Measurements from ENCODE around the gene PMEL. TPM values are rescaled to one million over a fixed set of nuclear protein-coding genes. Genes with fewer than 3 reads are reported as not detected.

Gene PMEL
- total RNA-seq, 2 experiments from 2014 or later: not detected

- no peak for TF ChIP-seq CTCF (IDR thresholded peaks at IDR 0.05)
- peaks cover 12% of the 10 kb centered on the region for H3K36me3 ChIP-seq (ENCODE audit: insufficient read depth, low read length)
- intact Hi-C loops (cut with DNase I, micrococcal nuclease): loop anchor here in 1 of 2 experiments (1.0 kb wide), 1 partner anchor 44 kb away; no protein-coding TSS in a partner anchor
- Mint-ChIP-seq H3K4me1 (ENCODE audit: low read depth) (peaks cover 17% of the 10 kb centered on the region), H3K4me3 (no peak overlapping the region), H3K27ac (no peak overlapping the region), H3K9me3 (no peaks in the 10 kb centered on the region), H3K36me3 (ENCODE audit: low read depth) (peaks cover 9% of the 10 kb centered on the region), H3K27me3 (no peaks in the 10 kb centered on the region)
- peak overlapping the region; percentile 68 for H3K4me3 ChIP-seq (ENCODE audit: low read length)
- peaks cover 27% of the 10 kb centered on the region for H3K4me1 ChIP-seq (ENCODE audit: insufficient read depth, low read length)
- ChIA-PET CTCF (interaction anchor here (0.9 to 2.9 kb wide), 6 partner anchors 23 to 664 kb away, joined by 3 to 18 read pairs (median 5); partner anchors contain the start of genes PYM1 and SUOX), POLR2A (interaction anchor here (0.7 to 2.9 kb wide), 52 partner anchors 8 to 1693 kb away, joined by 3 to 80 read pairs (median 6); partner anchors contain the start of genes BLOC1S1, CBX5, CNPY2 and DGKA)
- ATAC-seq (ENCODE audit: poor library complexity) (no peak), DNase-seq (no peak)
- H3K27me3 ChIP-seq (ENCODE audit: control insufficient read depth in 1 of 2, insufficient read depth in 2 of 2, low read length in 2 of 2): no peaks in the 10 kb centered on the region
- peak overlapping the region; percentile 67 to 82 for H3K27ac ChIP-seq (ENCODE audit: low read depth in 1 of 2, low read length in 2 of 2)
- no peaks in the 10 kb centered on the region for H3K9me3 ChIP-seq (ENCODE audit: control insufficient read depth in 1 of 2, insufficient read depth in 1 of 2, low read length in 2 of 2)
These were observed 7.2 kb upstream of the PMEL start for GRCh38 chr12:55972911-55973598.

GRCh38 chr12:55972456-55972855, 6.6 kb upstream of the PMEL start:
- CTCF ChIA-PET: interaction anchor here (1.7 to 2.9 kb wide), 3 partner anchors 24 to 46 kb away, joined by 5 to 18 read pairs (median 6); partner anchors contain the start of gene SUOX
- intact Hi-C loops (cut with DNase I, micrococcal nuclease): no loop called here
- no peaks in the 10 kb centered on the region for H3K9me3 Mint-ChIP-seq

GRCh38 chr12:55972042-55972441, 6.2 kb upstream of the PMEL start:
- Mint-ChIP-seq H3K4me3 (peak overlapping the region; percentile 76), H3K36me3 (ENCODE audit: low read depth) (peaks cover 4% of the 10 kb centered on the region), H3K4me1 (ENCODE audit: low read depth) (peaks cover 23% of the 10 kb centered on the region), H3K9me3 (no peaks in the 10 kb centered on the region), H3K27ac (no peak overlapping the region), H3K27me3 (no peaks in the 10 kb centered on the region)
- peaks cover 37% of the 10 kb centered on the region for H3K4me1 ChIP-seq (ENCODE audit: insufficient read depth, low read length)
- ChIA-PET POLR2A (interaction anchor here (2.9 kb wide), 1 partner anchor 36 kb away, joined by 57 read pairs; no protein-coding TSS in a partner anchor), CTCF (interaction anchor here (1.7 to 2.3 kb wide), 2 partner anchors 32 to 46 kb away, joined by 5 to 6 read pairs; no protein-coding TSS in a partner anchor)
- H3K27me3 ChIP-seq (ENCODE audit: control insufficient read depth in 1 of 2, insufficient read depth in 2 of 2, low read length in 2 of 2): no peaks in the 10 kb centered on the region
- no peak for TF ChIP-seq CTCF (IDR thresholded peaks at IDR 0.05)
- H3K9me3 ChIP-seq (ENCODE audit: control insufficient read depth in 1 of 2, insufficient read depth in 1 of 2, low read length in 2 of 2): no peaks in the 10 kb centered on the region
- intact Hi-C loops (cut with DNase I, micrococcal nuclease): no loop called here
- peaks cover 8% of the 10 kb centered on the region for H3K36me3 ChIP-seq (ENCODE audit: insufficient read depth, low read length)
- DNase-seq: no peak
- no peak overlapping the region for H3K27ac ChIP-seq (ENCODE audit: low read depth in 1 of 2, low read length in 2 of 2)
- ATAC-seq (ENCODE audit: poor library complexity): no peak
- no peak overlapping the region for H3K4me3 ChIP-seq (ENCODE audit: low read length)

More at GRCh38 chr12:55972456-55972855, 6.6 kb upstream of the PMEL start:
- Mint-ChIP-seq H3K36me3 (ENCODE audit: low read depth) (peaks cover 4% of the 10 kb centered on the region), H3K27ac (no peak overlapping the region), H3K4me1 (ENCODE audit: low read depth) (peaks cover 18% of the 10 kb centered on the region), H3K4me3 (peak overlapping the region; percentile 76), H3K27me3 (no peaks in the 10 kb centered on the region)
- no peak for TF ChIP-seq CTCF (IDR thresholded peaks at IDR 0.05)
- POLR2A ChIA-PET: interaction anchor here (2.9 kb wide), 1 partner anchor 37 kb away, joined by 57 read pairs; no protein-coding TSS in a partner anchor
- Histone ChIP-seq H3K27ac (ENCODE audit: low read depth in 1 of 2, low read length in 2 of 2) (peak overlapping the region in 1 of 2 donors; percentile 82), H3K4me3 (ENCODE audit: low read length) (peak overlapping the region; percentile 68), H3K36me3 (ENCODE audit: insufficient read depth, low read length) (peaks cover 9% of the 10 kb centered on the region), H3K4me1 (ENCODE audit: insufficient read depth, low read length) (peaks cover 33% of the 10 kb centered on the region), H3K9me3 (ENCODE audit: control insufficient read depth in 1 of 2, insufficient read depth in 1 of 2, low read length in 2 of 2) (no peaks in the 10 kb centered on the region), H3K27me3 (ENCODE audit: control insufficient read depth in 1 of 2, insufficient read depth in 2 of 2, low read length in 2 of 2) (no peaks in the 10 kb centered on the region)
- ATAC-seq (ENCODE audit: poor library complexity): no peak
- no peak for DNase-seq

All from CD4-positive, alpha-beta T cell (primary cell).